GM23338 (cell line): Measurements from ENCODE around the gene NOTO. TPM values are rescaled to one million over a fixed set of nuclear protein-coding genes. Genes with fewer than 3 reads are reported as not detected.

ENCODE experiments used
- ATAC-seq: fragments of 200-7000 bp; cut with Tn5 transposase; 3 replicates; pipeline ENCODE4 v1.9.1; 2020
- DNase-seq: peaks from one replicate; pipeline ENCODE4 v3.0.0-alpha.2; 2015; ENCODE audit warnings: low spot score
- H2AFZ ChIP-seq: fragments of 200-600 bp; sonication (generic); 2 replicates; pipeline ENCODE4 v1.8.0; 2016; ENCODE audit warnings: antibody characterized with exemption, mild to moderate bottlenecking, moderate library complexity
- H3F3A ChIP-seq: fragments of 200-600 bp; sonication (generic); replicated peaks from 2 replicates; pipeline ENCODE4 v1.8.0; 2017; ENCODE audit warnings: antibody characterized with exemption, mixed run types, low read depth
- H3K27ac ChIP-seq: fragments of 200-600 bp; sonication (generic); 2 replicates; pipeline ENCODE4 v1.6.1; 2016; ENCODE audit warnings: low read depth
- H3K27me3 ChIP-seq: fragments of 200-600 bp; sonication (generic); 2 replicates; pipeline ENCODE4 v1.8.0; 2016; ENCODE audit warnings: mild to moderate bottlenecking, mixed run types, moderate library complexity; ENCODE audit not compliant: insufficient read depth
- H3K36me3 ChIP-seq: fragments of 200-600 bp; sonication (generic); 2 replicates; pipeline ENCODE4 v1.8.0; 2016; ENCODE audit warnings: mild to moderate bottlenecking; ENCODE audit not compliant: insufficient read depth
- H3K4me1 ChIP-seq: fragments of 200-600 bp; sonication (generic); 2 replicates; pipeline ENCODE4 v1.8.0; 2016; ENCODE audit warnings: mild to moderate bottlenecking, moderate library complexity; ENCODE audit not compliant: insufficient read depth
- H3K4me2 ChIP-seq: fragments of 200-600 bp; sonication (generic); 2 replicates; pipeline ENCODE4 v1.7.1; 2017; ENCODE audit warnings: mixed run types
- H3K4me3 ChIP-seq: fragments of 200-600 bp; sonication (generic); 2 replicates; pipeline ENCODE4 v1.6.1; 2016; ENCODE audit warnings: mixed run types
- H3K79me2 ChIP-seq: fragments of 200-600 bp; sonication (generic); replicated peaks from 2 replicates; pipeline ENCODE4 v1.8.0; 2017; ENCODE audit warnings: mild to moderate bottlenecking; ENCODE audit not compliant: insufficient read depth
- H3K9me2 ChIP-seq: fragments of 200-600 bp; sonication (generic); 2 replicates; pipeline ENCODE4 v1.8.0; 2017; ENCODE audit not compliant: insufficient read depth
- H4K20me1 ChIP-seq: fragments of 200-600 bp; sonication (generic); replicated peaks from 2 replicates; pipeline ENCODE4 v1.8.0; 2017; ENCODE audit warnings: mild to moderate bottlenecking; ENCODE audit not compliant: insufficient read depth
- H3K27ac Mint-ChIP-seq: 2 replicates; pipeline ENCODE4 v1.8.0; 2020; ENCODE audit warnings: inconsistent platforms, mild to moderate bottlenecking, moderate library complexity, mixed read lengths
- H3K27me3 Mint-ChIP-seq: 3 replicates; pipeline ENCODE4 v1.8.0; 2022; ENCODE audit warnings: low read depth, mild to moderate bottlenecking, moderate library complexity, mixed read lengths, inconsistent platforms; ENCODE audit not compliant: insufficient read depth, poor library complexity
- H3K36me3 Mint-ChIP-seq: 3 replicates; pipeline ENCODE4 v1.8.0; 2021; ENCODE audit warnings: low read depth, mild to moderate bottlenecking, inconsistent platforms, moderate library complexity, mixed read lengths
- H3K4me1 Mint-ChIP-seq: 3 replicates; pipeline ENCODE4 v1.8.0; 2020; ENCODE audit warnings: mild to moderate bottlenecking, inconsistent platforms, mixed read lengths
- H3K4me3 Mint-ChIP-seq: 3 replicates; pipeline ENCODE4 v1.8.0; 2021; ENCODE audit warnings: moderate library complexity, mild to moderate bottlenecking, inconsistent platforms, mixed read lengths
- H3K9me3 Mint-ChIP-seq: 3 replicates; pipeline ENCODE4 v1.8.0; 2020; ENCODE audit warnings: moderate library complexity, mild to moderate bottlenecking, inconsistent platforms, mixed read lengths
- EZH2phosphoT487 ChIP-seq: fragments of 200-600 bp; sonication (generic); IDR thresholded peaks from one replicate; pipeline ENCODE4 v1.8.1; 2018; ENCODE audit warnings: antibody characterized with exemption; ENCODE audit not compliant: unreplicated experiment
- POLR2AphosphoS5 ChIP-seq: IDR thresholded peaks from 2 replicates; pipeline ENCODE4 v1.6.1; 2016; ENCODE audit warnings: antibody characterized with exemption, low read depth
- STAT1 ChIP-seq: IDR thresholded peaks from one replicate; pipeline ENCODE4 v1.6.1; 2016; ENCODE audit warnings: antibody characterized with exemption; ENCODE audit not compliant: unreplicated experiment
- ZNF331 ChIP-seq: fragments of 250-450 bp; sonication (Bioruptor Pico); IDR thresholded peaks from 2 replicates; pipeline ENCODE4 v1.5.0; 2020; ENCODE audit warnings: low read depth, mild to moderate bottlenecking, moderate library complexity
- ZNF462 ChIP-seq: fragments of 250-450 bp; sonication (Bioruptor Pico); IDR thresholded peaks from 2 replicates; pipeline ENCODE4 v1.5.0; 2020; ENCODE audit warnings: mild to moderate bottlenecking, moderate library complexity
- polyA plus RNA-seq: library from polyadenylated mRNA; unstranded; fragments of >200 nt; fragmentation: Nextera tagmentation; extraction: Ambion mirVana; gene quantifications from 2 replicates; pipeline ENCODE4 v1.2.1, GENCODE V29; 2016
- total RNA-seq: library from RNA; depleted of rRNA; stranded (reverse); fragments of >200 nt; shearing (Covaris generic); gene quantifications from 2 replicates; pipeline ENCODE4 v1.2.3, GENCODE V29; 2014

NOTO gene
- total and polyA plus RNA-seq, 2 experiments from 2014 or later: 0.06 to 0.73 TPM

GRCh38 chr2:73185965-73186364 lies 16.4 kb upstream of the NOTO start:
- H3K27me3 Mint-ChIP-seq: peaks cover 13% of the 10 kb centered on the region
- peaks cover 5% of the 10 kb centered on the region; the same call in 1 of the 2 replicates for H3K27me3 ChIP-seq
- DNase-seq: no peak

GRCh38 chr2:73187549-73187948 lies 14.8 kb upstream of the NOTO start:
- H3K79me2 ChIP-seq: no peaks in the 10 kb centered on the region
- H3K4me3 ChIP-seq: no peak overlapping the region
- no peak overlapping the region for H3K4me3 Mint-ChIP-seq
- no peak for DNase-seq
- H3K27ac ChIP-seq: no peak overlapping the region
- H3K27ac Mint-ChIP-seq: no peak overlapping the region
- no peak for ATAC-seq
- peaks cover 14% of the 10 kb centered on the region for H3K4me1 ChIP-seq
- H3K27me3 ChIP-seq: no peaks in the 10 kb centered on the region
- peaks cover 4% of the 10 kb centered on the region; the same call in 2 of the 3 replicates for H3K36me3 Mint-ChIP-seq
- H3K9me3 Mint-ChIP-seq: peaks cover 14% of the 10 kb centered on the region
- no peak overlapping the region for H2AFZ ChIP-seq
- peaks cover 11% of the 10 kb centered on the region for H3K4me1 Mint-ChIP-seq
- no peaks in the 10 kb centered on the region for H3K36me3 ChIP-seq
- H3K9me2 ChIP-seq: no peaks in the 10 kb centered on the region
- H3K4me2 ChIP-seq: no peak overlapping the region
- no peaks in the 10 kb centered on the region for H3F3A ChIP-seq
- peaks cover 14% of the 10 kb centered on the region for H3K27me3 Mint-ChIP-seq
- TF ChIP-seq POLR2AphosphoS5 (no peak), STAT1 (no peak), ZNF462 (no peak)
- no peaks in the 10 kb centered on the region for H4K20me1 ChIP-seq

More at GRCh38 chr2:73185965-73186364, 16.4 kb upstream of the NOTO start:
- Histone ChIP-seq H3K79me2 (no peaks in the 10 kb centered on the region), H4K20me1 (no peaks in the 10 kb centered on the region), H3K27ac (no peak overlapping the region), H3K36me3 (no peaks in the 10 kb centered on the region), H3K9me2 (no peaks in the 10 kb centered on the region), H3K4me1 (no peaks in the 10 kb centered on the region), H3K4me2 (no peak overlapping the region), H3K4me3 (no peak overlapping the region), H2AFZ (no peak overlapping the region), H3F3A (no peaks in the 10 kb centered on the region)
- ATAC-seq: no peak
- no peak overlapping the region for H3K27ac Mint-ChIP-seq
- peaks cover 4% of the 10 kb centered on the region; the same call in 2 of the 3 replicates for H3K36me3 Mint-ChIP-seq
- H3K4me1 Mint-ChIP-seq: no peaks in the 10 kb centered on the region; the same call in 2 of the 3 replicates
- peaks cover 14% of the 10 kb centered on the region for H3K9me3 Mint-ChIP-seq
- no peak overlapping the region for H3K4me3 Mint-ChIP-seq
- TF ChIP-seq ZNF331 (CRISPR knock-in tag) (peak; percentile 89), EZH2phosphoT487 (no peak)
